Natural killer cell (primary cell): ENCODE data around the gene ZNF225. TPM values are rescaled to one million over a fixed set of nuclear protein-coding genes. Genes with fewer than 3 reads are reported as not detected.

Experiments
- ATAC-seq, 3 donors: fragments of 150-1000 bp in 2 of 3; fragments of 200-7000 bp in 1 of 3; cut with Tn5 transposase; 1 replicate in 1 of 3; 2 replicates in 2 of 3; pipeline ENCODE4 v1.10.0; 2021; ENCODE audit warnings: mild to moderate bottlenecking in 2 of 3, moderate library complexity in 2 of 3
- DNase-seq, 2 donors: peaks; one replicate each; pipeline versions ENCODE4 v3.0.0 to v3.0.0-alpha.2; 2013 to 2021; ENCODE audit warnings: mixed read lengths in 1 of 2
- H3K27ac ChIP-seq: one replicate; pipeline ENCODE4 v1.5.1; 2013; ENCODE audit warnings: mild to moderate bottlenecking, low read length
- H3K27me3 ChIP-seq: one replicate; pipeline ENCODE4 v1.6.1; 2013; ENCODE audit warnings: low read length; ENCODE audit not compliant: control insufficient read depth, insufficient read depth
- H3K36me3 ChIP-seq: one replicate; pipeline ENCODE4 v1.6.1; 2013; ENCODE audit warnings: low read length; ENCODE audit not compliant: control insufficient read depth, insufficient read depth
- H3K4me1 ChIP-seq: one replicate; pipeline ENCODE4 v1.6.1; 2013; ENCODE audit warnings: low read length; ENCODE audit not compliant: control insufficient read depth, insufficient read depth
- H3K4me3 ChIP-seq: one replicate; pipeline ENCODE4 v1.5.1; 2013; ENCODE audit warnings: low read length
- H3K9me3 ChIP-seq: one replicate; pipeline ENCODE4 v1.6.1; 2013; ENCODE audit warnings: low read length; ENCODE audit not compliant: control insufficient read depth, insufficient read depth
- H3K27ac Mint-ChIP-seq, 2 donors: one replicate each; pipeline ENCODE4 v1.8.0; 2022; ENCODE audit warnings: mild to moderate bottlenecking in 2 of 2, mixed read lengths in 2 of 2, moderate library complexity in 1 of 2
- H3K27me3 Mint-ChIP-seq, 2 donors: one replicate each; pipeline ENCODE4 v1.8.0; 2022; ENCODE audit warnings: low read depth in 2 of 2, mixed read lengths in 2 of 2
- H3K36me3 Mint-ChIP-seq: one replicate; pipeline ENCODE4 v1.8.0; 2022; ENCODE audit warnings: mixed read lengths
- H3K4me1 Mint-ChIP-seq, 2 donors: one replicate each; pipeline ENCODE4 v1.8.0; 2022; ENCODE audit warnings: mixed read lengths in 2 of 2
- H3K4me3 Mint-ChIP-seq: one replicate; pipeline ENCODE4 v1.8.0; 2022; ENCODE audit warnings: mild to moderate bottlenecking, moderate library complexity, mixed read lengths
- H3K9me3 Mint-ChIP-seq, 2 donors: one replicate each; pipeline ENCODE4 v1.8.0; 2022; ENCODE audit warnings: mixed read lengths in 2 of 2
- CTCF ChIP-seq: fragments of 200-600 bp; IDR thresholded peaks from one replicate; pipeline ENCODE4 v1.8.0; 2022; ENCODE audit warnings: antibody characterized with exemption
- WGBS: methylation state at CpG from one replicate; pipeline ENCODE4 v1.1.7; 2013; ENCODE audit warnings: missing lambda C conversion rate; ENCODE audit not compliant: insufficient coverage; 5-methylcytosine and 5-hydroxymethylcytosine counted together
- intact Hi-C: fragments of 100-400 bp; cut with micrococcal nuclease; formaldehyde crosslinking; loops from one replicate; pipeline ENCODE4 v1.14.2; 2022
- total RNA-seq, 4 donors: library from RNA; stranded (reverse); fragments of 120-200 nt in 1 of 4; gene quantifications; one replicate each; pipeline versions ENCODE4 v1.2.3 to v1.2.4, GENCODE V29; 2013 to 2022

Gene ZNF225
- total RNA-seq, 3 donors from 2014 or later (not counting 1 experiment from before 2014, with no cell fraction given): 1.5 to 3.6 (median 3.0) TPM

DNA sequence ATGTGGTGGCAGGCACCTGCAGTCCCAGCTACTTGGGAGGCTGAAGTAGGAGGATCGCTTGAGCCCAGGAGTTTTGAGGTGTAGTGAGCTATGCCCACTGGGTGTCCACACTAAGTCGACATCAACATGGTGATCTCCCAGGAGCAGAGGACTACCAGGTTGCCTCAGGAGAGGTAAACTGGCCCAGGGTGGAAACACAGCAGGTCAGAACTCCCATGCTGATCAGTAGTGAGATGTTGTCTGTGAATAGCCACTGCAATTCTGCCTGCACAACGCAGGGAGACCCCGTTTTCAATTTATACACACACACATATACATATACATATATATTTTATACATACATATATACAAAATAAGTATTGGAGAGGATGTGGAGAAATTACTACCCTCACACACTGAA is 21.1 kb upstream of the ZNF225 start:
- Histone ChIP-seq H3K27ac (no peak overlapping the region), H3K27me3 (no peaks in the 10 kb centered on the region), H3K4me3 (no peak overlapping the region), H3K4me1 (peaks cover 14% of the 10 kb centered on the region), H3K9me3 (no peaks in the 10 kb centered on the region), H3K36me3 (peaks cover 4% of the 10 kb centered on the region)
- 75% methylated on average over 2 of the region's 4 CpGs for WGBS
- Mint-ChIP-seq H3K9me3 (no peaks in the 10 kb centered on the region), H3K4me3 (no peak overlapping the region), H3K27ac (no peak overlapping the region), H3K27me3 (no peaks in the 10 kb centered on the region), H3K36me3 (peaks cover 2% of the 10 kb centered on the region), H3K4me1 (peaks cover 17 to 25% of the 10 kb centered on the region in 2 donors)
- DNase-seq: no peak
- intact Hi-C loops: no loop called here
- ATAC-seq: no peak
- TF ChIP-seq CTCF: no peak

- peaks cover 14% of the 10 kb centered on the region for H3K4me1 ChIP-seq
- H3K27me3 ChIP-seq: no peaks in the 10 kb centered on the region
- H3K36me3 ChIP-seq: peaks cover 14% of the 10 kb centered on the region
- peak; percentile 89 to 92 (median 92) for ATAC-seq
- H3K4me3 ChIP-seq: peak within 1 kb of the TSS; percentile 98
- no peaks in the 10 kb centered on the region for H3K9me3 ChIP-seq
- H3K27ac ChIP-seq: peak within 1 kb of the TSS; percentile 74
- no peaks in the 10 kb centered on the region for H3K9me3 Mint-ChIP-seq
- under 1% methylated on average over 49 of the region's 50 CpGs for WGBS
- peaks cover 28 to 39% of the 10 kb centered on the region in 2 donors for H3K4me1 Mint-ChIP-seq
- intact Hi-C loops: loop anchor here (1.0 to 2.0 kb wide), 4 partner anchors 22 to 159 kb away; partner anchors contain the start of genes ZNF222, ZNF230, ZNF284 and ZNF45
- H3K27ac Mint-ChIP-seq: peak within 1 kb of the TSS; percentile 91 to 93
- DNase-seq: peak; percentile 67 to 90
- no peak for TF ChIP-seq CTCF
- H3K4me3 Mint-ChIP-seq: peak within 1 kb of the TSS; percentile 98
- no peaks in the 10 kb centered on the region for H3K27me3 Mint-ChIP-seq
- H3K36me3 Mint-ChIP-seq: peaks cover 17% of the 10 kb centered on the region
Measured at GRCh38 chr19:44093931-44094765, 19.1 kb upstream of the ZNF225 start, which contains the start of gene ZNF224. Gene ZNF224, plus strand, starts transcription at chr19:44094361. Its CDS starts 3,513 bp downstream, at chr19:44097874.

GRCh38 chr19:44107751-44108150 is 5.4 kb upstream of the ZNF225 start:
- DNase-seq (no peak), ATAC-seq (no peak)
- intact Hi-C loops: no loop called here
- H3K9me3 Mint-ChIP-seq: peaks cover 19 to 30% of the 10 kb centered on the region in 2 donors
- no peak overlapping the region for H3K4me3 ChIP-seq
- peaks cover 30% of the 10 kb centered on the region for H3K36me3 ChIP-seq
- peaks cover 64% of the 10 kb centered on the region for H3K36me3 Mint-ChIP-seq
- WGBS: 98% methylated on average over 3 of the region's 3 CpGs
- H3K4me1 Mint-ChIP-seq: peaks cover 7 to 8% of the 10 kb centered on the region in 2 donors
- H3K27me3 Mint-ChIP-seq: no peaks in the 10 kb centered on the region
- H3K27ac ChIP-seq: no peak overlapping the region
- H3K4me3 Mint-ChIP-seq: no peak overlapping the region
- TF ChIP-seq CTCF: no peak
- H3K9me3 ChIP-seq: peaks cover 41% of the 10 kb centered on the region
- H3K27ac Mint-ChIP-seq: no peak overlapping the region
- peaks cover 6% of the 10 kb centered on the region for H3K4me1 ChIP-seq
- no peaks in the 10 kb centered on the region for H3K27me3 ChIP-seq
